ENCODE results near the gene DNAH10.
"Not testable (repeated sequence)": the region's sequence is repeated elsewhere in the genome, so short reads cannot be mapped to it uniquely, and the experiment has no call there.

DNAH10 gene

DNA sequence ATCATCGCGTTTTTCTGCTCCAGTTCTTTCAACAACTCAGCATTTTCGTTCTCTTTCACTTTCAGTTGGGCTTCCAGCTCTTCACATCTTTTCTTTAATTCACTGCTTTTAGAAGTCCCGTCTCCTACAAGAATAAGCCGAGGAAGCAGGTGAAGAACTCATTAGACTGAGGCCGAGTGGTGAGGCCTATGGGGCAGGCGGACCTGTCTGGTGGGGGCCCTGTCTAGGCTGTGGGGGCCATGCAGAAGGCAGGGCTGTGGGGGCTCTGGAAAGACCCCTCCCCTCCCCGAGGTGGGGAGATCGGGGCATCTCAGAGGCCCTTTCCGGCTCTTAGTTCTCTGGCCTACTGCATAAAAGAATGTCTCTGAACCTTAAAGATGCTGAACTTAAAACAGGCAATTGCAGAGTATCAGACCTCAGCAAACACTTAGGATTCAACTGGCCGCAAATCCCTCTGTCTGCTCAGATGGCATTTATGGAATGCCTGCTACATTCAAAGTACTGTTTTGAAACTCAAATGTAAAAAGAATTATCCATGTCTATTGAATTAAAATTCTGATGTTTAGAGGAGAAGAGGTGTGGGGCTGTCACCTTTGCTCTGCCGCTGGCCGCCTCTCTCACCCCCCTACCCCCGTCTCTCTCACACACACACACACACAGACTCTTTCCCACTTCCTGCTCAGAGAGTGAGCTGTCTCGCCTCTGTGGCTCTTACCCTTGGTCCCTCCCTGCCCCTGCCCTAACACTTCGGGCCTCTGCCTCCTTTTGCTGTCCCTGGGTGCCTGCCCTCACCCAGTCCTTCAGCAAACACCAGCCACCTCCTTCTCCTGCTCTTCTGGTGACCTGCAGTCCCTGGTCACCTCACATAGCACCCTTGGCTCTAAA, 175.8 kb downstream of the DNAH10 start:
- no peak for DNase-seq

DNA sequence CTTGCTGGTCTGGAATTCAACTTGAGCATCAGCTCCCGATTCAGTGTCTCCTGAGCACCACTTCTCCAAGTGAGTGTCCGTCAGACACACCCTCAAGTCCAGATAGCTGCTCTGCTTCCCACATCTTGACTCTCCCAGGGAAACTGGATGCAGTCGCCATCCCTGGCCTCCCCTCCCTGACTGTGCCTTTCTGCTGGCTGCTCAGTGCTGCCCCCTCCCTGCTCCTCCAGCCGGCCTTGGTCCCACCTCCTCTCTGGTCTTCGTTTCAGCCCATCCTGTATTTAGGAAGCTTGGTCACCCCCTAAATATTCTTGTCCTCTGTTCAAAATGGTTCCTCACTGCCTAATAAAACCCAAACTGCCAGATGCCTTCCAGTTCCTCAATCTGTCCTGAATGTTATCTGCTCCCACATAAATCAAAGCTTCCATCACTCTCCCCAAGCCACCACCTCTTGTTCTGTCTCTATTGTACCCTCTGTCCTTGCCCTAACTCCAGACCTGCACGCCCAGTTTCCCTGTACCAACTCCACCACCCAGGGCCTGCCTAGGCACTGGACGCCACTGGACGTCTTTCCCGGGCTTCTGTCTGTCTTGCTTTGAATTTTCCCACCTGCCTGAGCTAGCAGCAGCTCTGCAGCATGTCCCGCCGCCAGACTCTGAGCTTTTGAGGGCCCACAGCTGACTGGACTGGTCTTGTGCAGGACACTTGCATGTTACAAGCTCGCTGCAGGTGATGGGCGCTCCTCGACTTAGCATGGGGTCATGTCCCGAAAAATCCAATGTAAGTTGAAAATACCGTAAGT, 176.8 kb downstream of the DNAH10 start:
- no peak for DNase-seq

DNA sequence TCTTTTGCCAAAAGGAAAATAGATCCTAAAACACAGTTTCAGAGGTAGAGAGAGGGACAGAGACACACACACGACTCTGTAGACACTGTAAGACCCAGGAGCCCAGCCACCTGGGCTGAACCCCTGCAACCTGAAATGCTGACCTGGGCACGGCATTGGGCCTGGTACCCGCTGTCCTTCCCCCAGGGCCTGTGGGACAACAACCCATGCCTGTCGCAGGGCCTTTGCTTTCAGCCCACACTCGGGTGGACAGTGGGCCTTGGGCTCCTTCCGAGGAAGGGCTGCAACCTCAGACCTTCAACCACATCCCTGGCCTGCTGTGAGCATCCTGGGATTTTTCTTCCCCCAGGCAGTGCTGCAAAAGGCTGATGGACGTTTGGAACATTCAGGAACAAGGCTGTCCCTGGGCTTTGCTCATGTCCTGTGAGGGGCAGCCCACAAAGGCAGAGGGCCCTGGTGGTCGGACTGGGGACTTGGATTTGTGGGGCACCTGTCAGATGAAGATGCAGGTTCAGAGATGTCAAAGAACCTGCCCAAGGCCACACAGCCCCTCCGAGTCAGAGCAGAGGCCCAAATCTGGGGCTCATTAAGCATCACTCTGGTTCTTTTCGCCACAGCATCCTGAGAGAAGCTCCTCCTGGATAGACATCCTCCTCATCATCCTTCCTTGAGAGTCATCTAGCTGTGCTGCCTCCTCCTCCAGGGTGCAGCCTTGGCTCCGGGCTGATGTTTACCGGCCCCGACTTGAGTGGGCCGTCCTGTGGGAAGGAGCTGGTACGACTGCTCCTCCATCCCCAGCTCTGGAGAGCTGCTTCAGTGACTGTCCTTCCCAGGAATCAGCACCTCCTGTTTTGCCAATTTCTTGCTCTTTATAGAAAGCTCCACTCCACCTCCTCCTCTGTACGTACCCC, 177.9 kb downstream of the DNAH10 start:
- no peak for DNase-seq

DNA sequence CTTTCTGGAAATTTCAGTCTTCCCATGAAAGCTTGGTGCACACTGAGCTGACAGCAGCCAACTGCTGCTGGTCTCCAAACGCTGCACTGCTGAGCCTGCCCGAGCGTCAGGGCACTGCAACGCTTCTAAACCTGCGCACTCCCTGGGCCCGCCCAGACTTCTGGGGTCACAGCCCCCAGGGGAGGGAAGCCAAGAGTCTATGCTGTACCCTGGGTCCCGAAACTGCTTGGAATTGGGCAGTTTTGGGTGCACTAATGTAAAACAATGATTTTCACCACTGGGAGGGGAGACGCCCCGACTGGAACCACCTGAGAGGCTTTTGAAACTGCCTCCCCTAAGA, 178.5 kb downstream of the DNAH10 start:
- DNase-seq: no peak

DNA sequence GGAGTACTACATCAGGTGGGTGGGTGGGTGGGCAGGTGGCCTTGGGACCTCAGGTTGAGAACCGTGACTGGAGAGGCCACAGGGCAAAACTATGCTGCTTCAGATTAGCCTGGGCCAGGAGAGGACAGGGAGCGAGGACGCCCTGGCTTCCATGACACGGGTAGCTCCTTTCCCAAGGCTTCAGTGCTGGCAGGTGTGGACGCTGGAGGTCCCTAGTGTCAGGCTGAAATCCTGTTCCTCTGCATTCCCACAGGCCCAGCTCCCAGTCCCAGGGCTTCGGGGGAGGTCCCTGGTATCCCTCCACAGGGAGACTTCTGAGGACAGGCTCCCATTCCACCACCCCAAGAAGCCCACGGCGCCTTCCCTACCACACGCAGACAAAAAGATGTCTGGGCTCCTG, 178.9 kb downstream of the DNAH10 start:
- no peak for DNase-seq

DNA sequence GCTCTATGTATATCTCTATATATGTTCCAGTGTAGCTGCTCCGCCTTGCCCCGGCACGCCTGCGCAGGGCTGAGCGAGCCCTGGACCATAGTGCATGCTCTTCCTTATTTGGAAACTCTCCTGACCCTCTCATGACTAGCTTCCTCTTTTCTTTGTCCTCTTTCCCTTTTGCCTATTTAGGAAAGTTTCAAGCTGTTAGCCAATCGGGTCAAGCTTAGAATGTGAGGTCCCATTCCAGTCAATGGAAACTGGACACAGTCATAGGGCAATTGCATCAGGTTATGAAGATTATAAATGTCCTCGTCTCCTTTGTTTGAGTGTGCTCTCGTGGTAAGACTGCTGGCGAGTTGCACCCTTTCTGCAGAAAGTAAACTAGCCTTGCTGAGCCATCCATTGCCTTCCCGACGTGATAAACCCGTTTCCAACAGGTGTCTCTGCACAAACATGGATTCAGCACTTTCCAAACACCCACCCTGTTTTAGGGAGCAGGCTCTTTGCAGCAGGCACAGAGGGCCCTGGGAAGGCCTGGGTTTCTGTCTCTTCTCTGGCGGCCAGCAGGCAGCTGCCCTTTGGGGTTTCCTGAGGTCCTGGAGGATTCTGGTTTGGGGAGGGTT, 179.6 kb downstream of the DNAH10 start:
- DNase-seq: no peak

DNA sequence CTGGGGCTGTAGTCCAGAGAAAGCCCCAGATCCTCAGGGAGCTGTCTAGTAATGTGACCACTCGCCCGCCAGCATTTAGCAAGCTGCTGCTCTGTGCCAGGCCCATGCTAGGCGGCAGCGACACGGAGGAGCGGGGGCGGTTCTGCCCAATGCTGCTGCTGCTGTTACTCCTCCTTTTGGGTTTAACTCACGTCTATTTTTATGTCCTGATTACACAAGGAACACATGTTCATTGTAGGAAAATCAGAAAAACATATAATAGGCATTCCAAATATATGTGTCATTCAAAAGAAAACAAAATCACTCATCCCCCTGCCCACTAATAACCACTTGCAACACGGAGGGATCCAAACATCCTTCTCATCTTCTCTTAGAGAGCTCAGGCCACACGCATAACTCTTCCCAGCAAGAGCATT, 180.1 kb downstream of the DNAH10 start:
- DNase-seq: no peak

DNA sequence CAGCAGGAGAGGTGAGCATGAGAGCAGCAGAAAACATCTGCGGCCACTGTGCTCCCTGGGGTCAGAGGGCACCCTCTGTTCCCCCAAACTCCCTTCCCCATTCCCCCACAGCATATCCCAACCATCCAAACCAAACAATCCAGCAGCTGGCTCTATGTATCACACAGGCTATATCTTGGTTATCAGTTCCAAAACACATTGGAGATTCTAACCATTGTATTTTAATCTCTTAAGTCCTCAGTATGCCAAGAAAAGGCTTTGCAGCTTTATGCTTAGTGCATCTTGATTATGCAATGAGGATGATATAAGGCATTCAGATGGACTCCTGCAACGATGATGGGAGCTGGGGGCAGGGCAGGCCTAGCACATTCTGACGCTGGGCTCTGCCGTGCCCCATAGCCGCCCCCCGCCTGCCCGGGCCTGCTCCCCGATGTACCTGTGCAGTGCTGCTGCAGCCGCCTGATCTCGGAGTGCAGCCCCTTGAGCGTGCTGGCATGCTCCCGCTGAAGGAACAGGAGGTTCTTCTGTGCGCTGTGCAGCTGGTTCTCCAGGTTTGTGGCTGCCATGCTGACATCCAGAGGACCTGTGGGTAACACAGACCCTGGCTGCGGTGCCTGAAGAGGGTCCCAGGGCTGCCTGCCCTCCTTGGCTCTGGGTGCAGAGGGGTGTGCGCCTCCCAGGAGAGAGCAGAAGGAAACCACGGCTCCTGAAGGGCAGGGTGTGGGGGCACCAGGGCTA, 181.0 kb downstream of the DNAH10 start:
- no peak for DNase-seq

DNA sequence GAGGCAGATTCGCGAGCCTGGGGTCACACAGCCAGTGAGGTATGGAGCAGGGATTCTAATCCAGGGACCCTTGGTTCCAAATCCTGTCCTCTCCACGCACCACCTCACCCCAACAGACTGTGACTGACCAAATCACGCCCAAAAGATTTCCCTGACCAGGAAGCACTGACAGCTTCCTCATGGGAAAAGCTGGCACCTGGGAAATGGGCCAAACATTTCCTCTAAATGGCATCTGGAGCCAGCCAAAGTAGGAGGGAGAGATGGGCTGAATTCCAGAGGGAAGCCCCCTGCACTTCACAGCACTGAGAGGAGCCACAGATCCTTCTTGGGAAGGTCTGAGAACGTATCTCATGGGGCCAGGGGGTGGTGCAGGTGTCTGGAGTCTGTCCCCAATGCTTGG, 181.7 kb downstream of the DNAH10 start:
- DNase-seq: no peak

DNA sequence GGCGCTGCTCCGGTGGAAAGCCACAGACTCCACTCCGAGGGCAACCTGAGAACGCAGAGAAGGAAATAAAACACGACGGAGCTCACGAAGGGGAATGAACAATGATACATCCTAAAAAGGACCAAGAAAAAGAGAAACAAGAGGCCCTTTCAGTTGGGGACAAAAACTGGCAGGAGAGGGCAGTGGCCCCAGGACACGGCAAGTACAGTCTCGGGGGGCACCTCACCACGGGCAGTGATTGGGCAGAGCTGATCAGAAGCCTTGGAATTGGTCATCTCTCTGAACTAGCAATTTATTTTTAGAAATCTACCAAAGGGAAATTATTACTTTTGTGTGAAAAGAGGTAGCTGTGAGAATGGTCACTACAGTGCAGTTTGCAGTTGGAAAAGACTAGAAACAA, 182.6 kb downstream of the DNAH10 start:
- no peak for DNase-seq

DNA sequence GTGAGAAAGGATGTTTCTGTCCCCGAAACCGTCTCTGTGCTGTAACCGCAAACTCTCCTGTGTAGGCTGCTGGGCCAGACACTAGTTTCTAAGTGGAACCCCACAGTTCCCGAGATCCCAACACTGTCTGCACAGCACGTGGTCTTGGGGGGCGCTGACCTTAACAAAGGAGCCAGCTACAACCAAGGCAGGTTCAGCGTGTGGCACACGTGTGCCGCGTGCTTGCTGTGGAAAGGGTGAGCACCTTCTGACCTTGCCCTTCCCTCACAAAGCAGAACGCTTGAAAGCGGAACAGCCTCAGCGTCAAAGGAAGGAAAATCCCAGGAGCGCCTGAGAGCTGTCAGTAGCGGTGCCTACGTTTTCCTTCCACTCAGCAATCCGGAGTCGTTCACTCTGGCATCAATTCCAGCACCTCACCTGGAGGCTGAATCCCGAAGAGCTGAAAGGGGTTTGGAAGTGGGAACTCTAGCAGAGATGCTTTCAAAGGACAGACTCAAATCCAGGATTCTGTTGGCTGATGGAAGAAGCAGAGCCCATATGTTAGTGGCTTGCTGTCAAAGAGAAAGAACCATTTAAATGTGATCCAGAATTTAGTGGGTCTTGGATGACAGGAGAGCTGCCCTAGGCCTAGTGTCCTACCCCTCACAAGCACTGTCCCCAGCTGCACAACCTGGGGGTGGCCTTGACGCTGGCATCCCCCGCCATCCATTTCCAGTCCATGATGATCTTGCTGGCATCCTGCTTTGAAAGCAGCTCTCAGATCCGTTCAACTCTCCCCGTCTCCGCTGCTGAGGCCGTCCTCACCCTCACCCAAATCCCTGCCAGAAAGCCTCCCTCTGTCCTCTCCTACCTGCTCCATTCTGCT, 183.4 kb downstream of the DNAH10 start:
- no peak for DNase-seq

DNA sequence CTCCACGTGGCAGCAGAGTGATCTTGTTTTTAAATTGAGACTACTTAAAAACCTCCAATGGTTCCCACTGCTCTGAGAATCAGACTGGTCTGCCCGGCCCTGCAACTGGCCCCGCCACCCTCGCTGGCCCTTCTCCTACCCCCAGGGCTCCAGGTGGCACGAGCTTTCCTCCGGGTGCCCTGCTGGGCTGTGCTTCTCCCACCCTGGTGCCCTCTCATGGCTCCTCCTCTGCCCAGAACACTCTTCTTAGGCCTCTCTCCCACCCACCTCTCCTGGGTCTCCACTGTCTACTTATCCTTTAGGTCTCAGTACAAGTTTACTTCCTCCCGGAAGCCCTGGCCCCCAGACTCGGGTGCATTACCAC, 184.0 kb downstream of the DNAH10 start:
- no peak for DNase-seq

DNA sequence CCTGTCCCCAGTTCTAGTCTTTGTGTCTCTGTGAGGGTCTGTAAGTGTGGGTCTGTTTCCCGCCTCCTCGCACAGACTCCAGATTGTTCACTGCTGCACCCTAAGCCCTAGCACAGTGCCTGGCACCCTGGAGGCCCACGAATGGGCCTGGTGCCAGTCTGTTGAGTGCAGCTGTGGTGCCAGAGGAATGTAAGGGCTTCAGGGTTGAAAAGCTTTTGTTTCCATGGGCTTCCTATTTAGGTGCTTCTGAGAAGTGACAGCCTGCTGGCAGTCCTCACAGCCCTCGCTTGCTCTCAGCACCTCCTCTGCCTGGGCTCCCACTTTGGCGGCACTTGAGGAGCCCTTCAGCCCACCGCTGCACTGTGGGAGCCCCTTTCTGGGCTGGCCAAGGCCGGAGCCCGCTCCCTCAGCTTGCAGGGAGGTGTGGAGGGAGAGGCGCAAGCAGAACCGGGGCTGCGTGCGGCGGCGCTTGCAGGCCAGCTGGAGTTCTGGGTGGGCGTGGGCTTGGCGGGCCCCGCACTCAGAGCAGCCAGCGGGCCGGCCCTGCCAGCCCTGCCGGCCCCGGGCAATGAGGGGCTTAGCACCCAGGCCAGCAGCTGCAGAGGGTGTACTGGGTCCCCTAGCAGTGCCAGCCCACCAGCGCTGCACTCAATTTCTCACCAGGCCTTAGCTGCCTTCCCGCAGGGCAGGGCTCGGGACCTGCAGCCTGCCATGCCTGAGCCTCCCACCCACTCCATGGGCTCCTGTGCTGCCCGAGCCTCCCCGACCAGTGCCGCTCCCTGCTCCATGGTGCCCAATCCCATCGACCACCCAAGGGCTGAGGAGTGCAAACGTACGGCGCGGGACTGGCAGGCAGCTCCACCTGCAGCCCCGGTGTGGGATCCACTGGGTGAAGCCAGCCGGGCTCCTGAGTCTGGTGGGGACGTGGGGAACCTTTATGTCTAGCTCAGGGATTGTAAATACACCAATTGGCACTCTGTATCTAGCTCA, 184.7 kb downstream of the DNAH10 start:
- DNase-seq: not testable (repeated sequence)

DNA sequence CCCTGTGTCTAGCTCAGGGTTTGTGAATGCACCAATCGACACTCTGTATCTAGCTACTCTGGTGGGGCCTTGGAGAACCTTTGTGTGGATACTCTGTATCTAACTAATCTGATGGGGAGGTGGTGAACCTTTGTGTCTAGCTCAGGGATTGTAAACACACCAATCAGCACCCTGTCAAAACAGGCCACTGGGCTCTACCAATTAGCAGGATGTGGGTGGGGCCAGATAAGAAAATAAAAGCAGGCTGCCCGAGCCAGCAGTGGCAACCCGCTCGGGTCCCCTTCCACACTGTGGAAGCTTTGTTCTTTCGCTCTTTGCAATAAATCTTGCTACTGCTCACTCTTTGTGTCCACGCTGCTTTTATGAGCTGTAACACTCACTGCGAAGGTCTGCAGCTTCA, 185.4 kb downstream of the DNAH10 start:
- not testable (repeated sequence) for DNase-seq

DNA sequence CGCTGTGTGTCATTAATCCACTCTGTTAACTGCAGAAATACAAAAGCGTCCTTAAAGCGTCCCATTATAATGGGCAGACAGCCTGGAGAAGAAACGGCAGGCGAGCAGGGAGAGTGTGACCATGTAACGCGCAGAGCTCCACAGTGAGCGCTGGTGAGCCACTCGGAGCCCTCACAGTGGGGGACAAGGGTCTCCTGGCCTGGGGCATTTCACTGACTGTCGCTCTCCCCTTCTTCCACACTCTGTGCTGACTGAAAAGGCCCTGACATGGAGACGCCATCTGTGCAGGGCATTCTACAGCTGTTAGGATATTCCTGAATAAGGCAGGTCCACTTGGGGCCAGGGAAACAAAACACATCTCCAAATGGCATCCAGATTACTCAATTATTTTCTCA, 186.3 kb downstream of the DNAH10 start:
- DNase-seq: no peak

DNA sequence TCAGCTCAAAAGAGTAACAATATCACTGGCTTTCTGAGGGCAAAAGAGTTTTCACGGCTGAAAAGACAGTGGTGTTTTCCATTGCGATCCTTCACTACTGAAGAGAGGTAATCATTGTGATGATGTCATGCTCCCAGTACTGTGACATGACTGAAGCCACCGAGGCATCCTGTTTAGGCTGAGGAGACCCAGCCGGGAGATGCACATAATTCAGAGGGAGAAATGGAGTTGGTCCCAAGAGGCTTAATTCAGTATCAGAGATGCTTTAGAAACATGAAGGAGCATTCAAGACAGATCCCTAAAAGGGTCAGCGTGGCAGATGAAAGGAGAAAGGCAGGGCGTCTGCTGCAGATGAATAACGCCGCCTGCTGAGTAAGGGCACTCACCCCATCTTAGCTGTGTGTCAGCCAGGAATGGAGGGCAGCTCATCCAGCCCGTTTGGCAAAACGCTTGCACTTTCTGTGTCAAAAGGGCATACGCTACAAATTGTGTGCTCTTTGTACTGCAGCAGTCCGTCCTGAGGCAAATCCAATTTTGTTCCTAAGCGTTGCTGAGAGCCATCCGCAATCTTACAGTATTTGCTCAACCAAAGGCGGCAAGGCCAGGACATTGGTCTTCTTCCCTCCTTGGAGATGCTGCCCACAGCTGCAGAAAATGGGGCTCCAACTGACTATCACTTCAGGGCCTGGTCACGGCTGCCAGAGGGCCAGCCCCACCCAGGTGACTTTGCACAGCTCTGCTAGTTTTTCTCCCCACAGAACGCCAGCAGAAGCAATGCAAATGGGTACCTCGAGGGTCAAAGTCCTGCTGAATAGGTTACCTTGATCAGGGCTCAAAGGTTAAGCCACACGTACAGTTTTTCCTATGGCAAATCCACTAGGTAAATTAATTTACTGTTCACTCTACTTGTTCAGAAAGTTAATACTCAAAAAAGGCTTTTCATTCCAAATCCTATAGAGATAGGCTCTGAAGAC, 187.0 kb downstream of the DNAH10 start:
- no peak for DNase-seq

DNA sequence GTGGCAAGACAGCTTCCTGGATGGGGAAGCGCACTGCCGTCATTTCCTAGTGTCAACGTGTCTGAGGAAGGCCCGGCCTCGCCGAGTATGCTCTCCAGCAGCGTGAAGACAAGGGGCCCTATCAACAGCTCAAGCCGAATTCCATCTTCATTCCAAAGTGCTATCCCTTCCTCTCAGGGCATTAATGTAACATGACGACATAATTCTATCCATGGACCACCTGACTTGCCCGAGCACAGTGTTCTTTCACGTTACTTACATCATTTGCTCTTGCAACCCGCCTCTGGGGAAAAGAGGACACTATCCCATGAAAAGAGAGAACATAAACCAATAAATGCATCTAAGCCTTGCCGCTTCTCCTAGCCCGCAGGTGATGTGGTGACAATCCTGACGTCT, 187.7 kb downstream of the DNAH10 start:
- DNase-seq: no peak

All from NCI-H2029 (cell line).